Karpas-422 (cell line): ENCODE results near the gene MEGF6. TPM values are rescaled to one million over a fixed set of nuclear protein-coding genes. Genes with fewer than 3 reads are reported as not detected.

Source experiments
- DNase-seq: peaks from one replicate; pipeline ENCODE4 v3.0.0-alpha.2; 2015
- H2AFZ ChIP-seq: fragments of 200-600 bp; sonication (generic); 2 replicates; pipeline ENCODE4 v1.6.1; 2014; ENCODE audit warnings: antibody characterized with exemption, low read length, mixed read lengths
- H3K27ac ChIP-seq: fragments of 200-600 bp; sonication (generic); 2 replicates; pipeline ENCODE4 v1.5.1; 2014; ENCODE audit warnings: mild to moderate bottlenecking, low read length, moderate library complexity
- H3K27me3 ChIP-seq: fragments of 200-600 bp; sonication (generic); 2 replicates; pipeline ENCODE4 v1.6.1; 2014; ENCODE audit warnings: low read length, mixed read lengths
- H3K36me3 ChIP-seq: fragments of 200-600 bp; sonication (generic); 2 replicates; pipeline ENCODE4 v1.6.1; 2014; ENCODE audit warnings: low read length, mixed read lengths; ENCODE audit not compliant: insufficient read depth
- H3K4me1 ChIP-seq: fragments of 200-600 bp; sonication (generic); 2 replicates; pipeline ENCODE4 v1.6.1; 2014; ENCODE audit warnings: mild to moderate bottlenecking, low read length, mixed read lengths
- H3K4me2 ChIP-seq: fragments of 200-600 bp; sonication (generic); 2 replicates; pipeline ENCODE4 v1.6.1; 2014; ENCODE audit warnings: low read length, low read depth, mild to moderate bottlenecking; ENCODE audit not compliant: poor library complexity, severe bottlenecking
- H3K4me3 ChIP-seq: fragments of 200-600 bp; sonication (generic); 2 replicates; pipeline ENCODE4 v1.5.1; 2014; ENCODE audit warnings: mild to moderate bottlenecking, antibody characterized with exemption, low read length, mixed read lengths
- H3K79me2 ChIP-seq: fragments of 200-600 bp; sonication (generic); 2 replicates; pipeline ENCODE4 v1.6.1; 2014; ENCODE audit warnings: mild to moderate bottlenecking, low read length, mixed read lengths
- H3K9ac ChIP-seq: fragments of 200-600 bp; sonication (generic); 2 replicates; pipeline ENCODE4 v1.6.0; 2014; ENCODE audit warnings: low read length
- H3K9me2 ChIP-seq: fragments of 200-600 bp; sonication (generic), shearing (Covaris generic); replicated peaks from 2 replicates; pipeline ENCODE4 v1.6.0; 2014; ENCODE audit warnings: mild to moderate bottlenecking, low read length, moderate library complexity; ENCODE audit not compliant: insufficient read depth
- H3K9me3 ChIP-seq: fragments of 300-700, 200-600 bp; sonication (generic); 2 replicates; pipeline ENCODE4 v1.6.1; 2014; ENCODE audit warnings: low read length, mixed read lengths
- H4K20me1 ChIP-seq: fragments of 200-600 bp; sonication (generic); 2 replicates; pipeline ENCODE4 v1.6.1; 2014; ENCODE audit warnings: mild to moderate bottlenecking, antibody characterized with exemption, low read length, low read depth; ENCODE audit not compliant: insufficient read depth
- total RNA-seq: library from RNA; depleted of rRNA; stranded (reverse); fragments of >200 nt; shearing (Covaris generic); gene quantifications from 2 replicates; pipeline ENCODE4 v1.2.3, GENCODE V29; 2014; ENCODE audit warnings: low replicate concordance

The MEGF6 gene
- total RNA-seq, 1 experiment from 2014 or later, result not detected

DNA sequence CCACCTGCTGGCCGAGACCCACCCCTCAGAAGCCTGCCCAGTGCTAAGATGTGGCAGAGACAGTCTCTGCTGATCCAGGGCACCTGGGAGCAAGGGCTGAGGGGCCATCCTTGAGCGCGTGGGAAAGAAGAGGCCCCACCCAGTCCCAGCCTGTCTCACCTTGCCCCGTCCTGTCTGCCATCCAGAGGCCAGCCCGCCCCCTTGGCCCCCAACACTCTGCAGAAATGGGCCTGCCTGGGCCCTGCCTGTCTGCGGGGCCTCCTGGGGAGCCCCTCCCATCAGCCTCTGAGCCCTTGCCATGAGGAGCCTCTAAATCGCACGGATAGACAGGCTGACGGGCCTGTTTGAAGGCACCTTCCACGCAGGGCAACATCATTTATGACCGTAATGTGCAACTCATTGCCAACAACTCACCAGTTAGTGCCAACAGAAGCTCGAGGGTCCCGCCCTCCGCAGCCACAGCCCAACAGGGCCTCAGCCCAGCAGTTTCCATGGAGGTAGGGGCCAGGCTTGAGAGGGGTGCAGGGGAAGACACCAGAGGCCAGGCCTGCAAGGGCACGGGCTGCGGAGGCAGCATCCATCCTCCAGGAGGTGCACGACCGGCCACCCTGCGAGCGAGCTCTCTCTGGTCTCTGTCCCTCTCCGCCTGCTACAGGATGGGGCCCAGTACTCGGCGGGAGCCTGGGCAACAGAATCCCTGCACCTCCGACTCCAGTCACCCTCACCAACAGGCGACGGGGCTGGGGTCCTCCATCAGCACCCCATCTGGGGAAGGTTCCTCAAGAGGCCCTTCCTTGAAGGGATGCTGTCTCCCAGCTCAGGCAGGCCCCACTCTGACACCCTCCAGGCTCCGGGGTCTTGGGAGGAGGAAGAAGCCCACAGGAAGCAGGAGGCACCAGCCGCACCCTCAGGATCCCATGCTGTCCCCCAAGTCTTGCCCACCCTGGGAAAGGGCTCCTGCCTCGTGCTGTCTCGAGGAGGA, 78.0 kb downstream of the MEGF6 start:
- Histone ChIP-seq H3K79me2 (no peaks in the 10 kb centered on the region), H3K27ac (no peak overlapping the region), H3K4me1 (peaks cover 3% of the 10 kb centered on the region; the same call in 1 of the 2 replicates), H3K36me3 (no peaks in the 10 kb centered on the region), H4K20me1 (no peaks in the 10 kb centered on the region; the same call in 1 of the 2 replicates), H3K9me2 (no peaks in the 10 kb centered on the region), H3K9ac (no peak overlapping the region), H3K9me3 (no peaks in the 10 kb centered on the region), H2AFZ (no peak overlapping the region), H3K4me2 (no peak overlapping the region), H3K27me3 (no peaks in the 10 kb centered on the region), H3K4me3 (no peak overlapping the region)
- no peak for DNase-seq

DNA sequence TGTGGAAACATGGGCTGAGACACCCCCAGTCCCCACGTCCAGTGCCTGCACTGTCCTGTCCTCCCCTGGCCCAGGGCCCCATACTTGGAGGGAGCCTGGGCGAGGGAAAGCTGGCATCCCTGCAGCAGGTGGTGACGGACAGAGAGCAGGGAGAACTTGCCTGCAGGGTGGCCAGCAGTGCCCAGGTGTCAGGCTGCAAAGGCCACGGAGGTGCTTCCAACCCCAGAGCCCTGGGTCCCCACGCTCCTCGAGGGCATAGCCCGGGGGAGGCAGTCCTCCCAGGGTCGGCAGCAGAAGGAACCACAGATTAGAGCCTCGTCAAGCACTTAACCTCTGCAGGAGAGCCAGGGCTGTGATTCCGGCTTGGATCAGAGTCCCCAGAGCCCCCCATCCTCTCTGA, 79.4 kb downstream of the MEGF6 start:
- H3K36me3 ChIP-seq, result no peaks in the 10 kb centered on the region
- DNase-seq, result no peak
- no peaks in the 10 kb centered on the region for H3K9me3 ChIP-seq
- H3K9me2 ChIP-seq, result no peaks in the 10 kb centered on the region
- no peak overlapping the region for H3K27ac ChIP-seq
- H3K27me3 ChIP-seq, result no peaks in the 10 kb centered on the region
- peaks cover 3% of the 10 kb centered on the region; the same call in 1 of the 2 replicates for H3K4me1 ChIP-seq
- H2AFZ ChIP-seq, result no peak overlapping the region
- no peaks in the 10 kb centered on the region for H3K79me2 ChIP-seq
- H3K4me3 ChIP-seq, result no peak overlapping the region
- no peaks in the 10 kb centered on the region; the same call in 1 of the 2 replicates for H4K20me1 ChIP-seq
- H3K4me2 ChIP-seq, result no peak overlapping the region
- no peak overlapping the region for H3K9ac ChIP-seq

DNA sequence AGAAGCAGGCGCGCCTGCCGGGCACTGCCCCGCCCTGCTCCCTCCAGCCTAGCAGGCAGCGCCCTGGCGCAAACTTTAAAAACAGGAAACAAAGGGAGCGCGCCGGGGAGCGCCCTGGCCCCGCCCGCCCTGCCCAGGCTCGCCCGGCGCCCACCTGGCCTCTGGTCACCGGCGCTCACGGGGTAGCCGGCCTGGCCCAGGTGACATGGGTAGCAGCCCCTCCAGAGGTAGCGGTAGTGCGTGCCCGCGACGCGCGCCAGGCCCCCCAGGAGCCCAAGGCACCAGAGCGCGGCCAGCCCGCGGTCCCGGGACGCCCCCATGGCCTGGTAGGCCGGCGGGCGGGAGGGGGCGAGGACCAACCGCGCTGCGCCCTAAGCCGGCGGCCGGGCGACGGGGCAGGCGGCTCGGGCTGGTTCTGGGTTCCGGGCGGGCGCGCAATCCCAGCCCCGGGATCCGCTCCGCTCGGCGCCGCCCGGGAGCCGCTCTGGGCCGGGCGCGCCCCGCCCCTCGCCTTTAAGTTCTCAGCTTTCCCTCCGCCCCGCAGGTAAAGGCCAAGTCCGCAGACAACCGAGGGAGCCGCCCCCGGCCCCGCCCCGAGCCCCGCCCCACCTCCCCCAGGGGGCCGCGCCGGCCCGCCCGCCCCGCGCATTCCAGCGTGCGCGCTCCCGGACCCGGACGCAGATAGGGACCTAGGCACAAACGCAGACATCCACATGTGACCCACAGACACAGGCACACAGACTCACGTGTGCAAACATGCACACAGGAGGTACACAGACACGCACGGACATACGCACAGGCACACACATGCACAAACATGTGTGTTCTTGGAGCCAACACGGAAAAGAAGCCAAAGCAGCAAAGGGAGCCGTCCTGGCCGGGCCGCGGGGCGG, 80.1 kb downstream of the MEGF6 start:
- Histone ChIP-seq H4K20me1 (no peaks in the 10 kb centered on the region; the same call in 1 of the 2 replicates), H3K4me1 (peaks cover 3% of the 10 kb centered on the region; the same call in 1 of the 2 replicates), H3K27ac (no peak overlapping the region), H3K36me3 (no peaks in the 10 kb centered on the region), H3K9me2 (no peaks in the 10 kb centered on the region), H2AFZ (no peak overlapping the region), H3K4me3 (peak overlapping the region; percentile 45), H3K9me3 (no peaks in the 10 kb centered on the region), H3K9ac (no peak overlapping the region), H3K4me2 (peak overlapping the region; percentile 47), H3K27me3 (no peaks in the 10 kb centered on the region), H3K79me2 (no peaks in the 10 kb centered on the region)
- peak; percentile 81 for DNase-seq

DNA sequence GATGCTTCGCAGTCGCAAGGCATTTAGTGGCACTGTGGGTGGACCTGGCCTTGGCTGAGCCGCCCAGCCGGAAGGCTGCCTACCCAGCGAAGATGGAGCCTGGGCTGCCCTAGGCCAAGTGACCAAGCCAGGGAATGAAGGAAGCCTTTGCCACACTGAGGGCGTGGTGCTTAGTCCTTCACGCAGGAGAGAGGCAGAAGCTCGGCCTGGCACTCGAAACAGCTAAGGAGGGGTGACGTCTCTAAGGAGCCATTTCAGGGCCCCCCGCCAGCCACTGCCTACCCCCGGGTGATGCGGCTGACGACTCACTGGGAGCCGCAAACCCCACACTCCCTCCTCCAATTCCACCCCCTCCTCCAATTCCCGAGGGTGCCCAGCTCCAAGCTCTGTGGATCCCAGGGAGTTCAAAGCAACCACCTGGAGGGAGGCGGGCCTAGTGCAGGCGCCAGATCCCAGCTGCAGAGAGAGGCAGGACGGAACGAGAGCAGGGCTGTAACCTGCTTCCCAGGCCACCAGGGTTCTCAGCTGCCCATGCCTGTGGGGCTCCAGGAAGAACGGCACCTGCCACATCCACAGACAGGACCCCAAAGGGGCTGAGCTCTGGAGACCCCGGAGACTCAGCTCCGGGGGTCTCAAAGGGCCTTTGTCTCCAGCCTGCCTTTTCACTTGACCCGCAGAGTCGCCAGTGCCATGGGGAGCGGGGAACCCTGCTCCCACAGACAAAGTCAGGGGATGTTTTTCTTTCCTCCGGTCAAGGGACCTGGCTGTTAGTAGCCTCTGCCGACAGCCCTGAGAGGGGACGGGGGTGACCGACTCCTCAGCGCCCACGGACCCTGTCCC, 81.0 kb downstream of the MEGF6 start:
- Histone ChIP-seq H3K27ac (no peak overlapping the region), H3K79me2 (no peaks in the 10 kb centered on the region), H3K9me3 (no peaks in the 10 kb centered on the region), H2AFZ (no peak overlapping the region), H4K20me1 (no peaks in the 10 kb centered on the region; the same call in 1 of the 2 replicates), H3K4me2 (peak overlapping the region; percentile 47), H3K36me3 (no peaks in the 10 kb centered on the region), H3K9me2 (no peaks in the 10 kb centered on the region), H3K9ac (no peak overlapping the region), H3K4me3 (peak overlapping the region; percentile 45), H3K27me3 (no peaks in the 10 kb centered on the region), H3K4me1 (peaks cover 3% of the 10 kb centered on the region; the same call in 1 of the 2 replicates)
- no peak for DNase-seq

DNA sequence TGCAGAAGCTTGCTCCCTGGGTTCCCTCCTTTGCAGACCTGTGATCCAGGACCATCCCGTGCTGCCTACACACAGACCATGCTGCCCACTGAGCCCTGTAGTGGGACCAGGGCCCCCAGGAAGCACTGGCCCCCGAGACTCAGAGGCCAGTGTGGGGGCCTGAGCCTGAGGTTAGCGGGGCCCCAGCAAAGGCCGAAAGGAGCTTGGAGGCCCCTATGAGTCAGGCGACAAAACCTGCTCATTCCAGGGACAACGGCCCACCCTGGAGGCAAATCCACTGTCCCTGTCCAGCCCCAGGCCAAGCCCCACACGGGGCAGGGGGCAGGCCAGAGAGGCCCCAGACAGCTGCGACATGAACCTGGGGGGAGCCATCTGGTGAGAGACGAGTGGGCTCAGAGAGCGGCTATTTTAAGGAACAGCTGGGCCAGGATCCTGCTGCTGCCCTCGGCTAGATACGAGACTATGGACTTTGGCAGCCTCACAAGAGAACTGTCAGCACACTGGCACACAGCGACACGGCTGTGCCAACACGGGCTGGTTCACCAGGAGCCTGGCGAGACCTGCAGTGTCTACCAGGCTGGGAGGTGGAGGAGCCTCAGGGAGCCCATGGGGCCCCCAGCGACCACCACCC, 82.1 kb downstream of the MEGF6 start:
- no peak overlapping the region for H2AFZ ChIP-seq
- H3K9me2 ChIP-seq, result no peaks in the 10 kb centered on the region
- no peaks in the 10 kb centered on the region for H3K79me2 ChIP-seq
- no peak overlapping the region for H3K4me2 ChIP-seq
- DNase-seq, result no peak
- H3K9ac ChIP-seq, result no peak overlapping the region
- peaks cover 3% of the 10 kb centered on the region; the same call in 1 of the 2 replicates for H3K4me1 ChIP-seq
- no peaks in the 10 kb centered on the region for H3K9me3 ChIP-seq
- H3K36me3 ChIP-seq, result no peaks in the 10 kb centered on the region
- no peaks in the 10 kb centered on the region; the same call in 1 of the 2 replicates for H4K20me1 ChIP-seq
- no peak overlapping the region for H3K27ac ChIP-seq
- H3K27me3 ChIP-seq, result no peaks in the 10 kb centered on the region
- H3K4me3 ChIP-seq, result no peak overlapping the region

DNA sequence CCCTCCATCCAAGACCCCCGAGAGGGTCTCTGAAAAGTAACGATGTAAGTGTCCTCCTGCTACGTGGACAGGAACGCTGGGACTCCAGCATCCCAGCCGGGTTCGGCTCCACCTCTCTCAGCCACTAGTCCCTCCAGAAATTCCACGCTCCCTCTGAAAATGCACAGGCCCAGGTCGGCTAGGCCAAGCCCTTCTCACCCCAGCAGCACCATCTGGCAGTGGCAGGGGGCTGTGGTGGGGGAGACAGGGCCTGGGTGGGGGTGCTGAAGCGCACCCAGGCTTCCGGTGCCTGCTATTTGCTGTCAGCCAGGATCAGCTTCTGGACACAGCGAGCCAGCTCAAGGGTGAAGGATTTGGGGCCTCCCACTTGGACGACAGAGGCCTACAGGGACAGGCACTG, 83.5 kb downstream of the MEGF6 start:
- H3K9ac ChIP-seq, result no peak overlapping the region
- H3K27ac ChIP-seq, result no peak overlapping the region
- no peak overlapping the region for H2AFZ ChIP-seq
- no peaks in the 10 kb centered on the region for H3K36me3 ChIP-seq
- no peaks in the 10 kb centered on the region for H3K9me2 ChIP-seq
- no peaks in the 10 kb centered on the region for H3K9me3 ChIP-seq
- H3K4me3 ChIP-seq, result no peak overlapping the region
- DNase-seq, result no peak
- H4K20me1 ChIP-seq, result no peaks in the 10 kb centered on the region; the same call in 1 of the 2 replicates
- no peaks in the 10 kb centered on the region for H3K79me2 ChIP-seq
- peaks cover 3% of the 10 kb centered on the region; the same call in 1 of the 2 replicates for H3K4me1 ChIP-seq
- H3K27me3 ChIP-seq, result no peaks in the 10 kb centered on the region
- H3K4me2 ChIP-seq, result no peak overlapping the region
